ENCODE results near the gene TUBA1A. TPM values are rescaled to one million over a fixed set of nuclear protein-coding genes. Genes with fewer than 3 reads are reported as not detected.

Gene TUBA1A
- total RNA-seq, 1 experiment from 2014 or later, result 24.1 TPM

DNA sequence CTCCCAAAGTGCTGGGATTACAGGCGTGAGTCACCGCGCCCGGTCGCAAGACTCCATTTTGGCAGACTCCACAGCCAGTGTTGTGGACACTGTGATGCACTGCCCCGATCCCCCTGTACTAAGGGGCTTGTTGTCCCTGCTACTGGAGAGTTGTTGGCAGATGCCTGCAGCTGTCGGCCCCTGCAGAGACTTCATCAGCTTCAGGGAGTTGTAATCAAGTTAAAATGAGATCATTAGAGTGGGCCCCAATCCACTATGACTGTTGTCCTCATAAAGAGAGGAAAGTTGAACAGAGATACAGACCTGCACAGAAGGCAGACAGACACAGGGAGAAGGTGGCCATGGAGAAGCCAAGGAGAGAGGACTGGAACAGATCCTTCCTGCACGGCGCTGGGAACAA, 23.7 kb upstream of the TUBA1A start:
- CTCF ChIA-PET, result interaction anchor here (0.9 kb wide), 1 partner anchor 23 kb away, joined by 3 read pairs; no protein-coding TSS in a partner anchor
- intact Hi-C loops (cut with micrococcal nuclease), result no loop called here
- Histone ChIP-seq H3K27ac (ENCODE audit: low read depth, low read length) (no peak overlapping the region), H3K79me2 (ENCODE audit: insufficient read depth, low read length) (no peaks in the 10 kb centered on the region), H3K4me3 (replicated peaks in 1 of 2; ENCODE audit: low read depth in 1 of 2, low read length in 2 of 2) (no peak overlapping the region), H3K9me3 (ENCODE audit: control insufficient read depth in 1 of 2, insufficient read depth in 1 of 2, low read depth in 1 of 2, low read length in 2 of 2) (no peaks in the 10 kb centered on the region), H2AFZ (ENCODE audit: low read depth, low read length, poor library complexity, severe bottlenecking) (no peak overlapping the region), H4K20me1 (ENCODE audit: insufficient read depth) (no peaks in the 10 kb centered on the region), H3K9me2 (ENCODE audit: insufficient read depth) (no peaks in the 10 kb centered on the region), H3K9ac (ENCODE audit: low read length) (no peak overlapping the region), H3K27me3 (ENCODE audit: insufficient read depth, low read length) (no peaks in the 10 kb centered on the region), H3K4me1 (ENCODE audit: control insufficient read depth in 1 of 2, insufficient read depth in 2 of 2, low read length in 2 of 2) (peaks cover 5 to 14% of the 10 kb centered on the region in 2 experiments; a peak in 2 of 4 replicates), H3K4me2 (ENCODE audit: low read length) (no peak overlapping the region), H3K36me3 (ENCODE audit: control insufficient read depth in 1 of 2, insufficient read depth in 2 of 2, low read length in 2 of 2) (no peaks in the 10 kb centered on the region)
- RAD21 ChIA-PET (ENCODE audit: low non-redundant PET in 1 of 2, low total read pairs in 2 of 2, uncharacterized antibody in 2 of 2, unreplicated experiment in 2 of 2), result no interaction called here
- TF ChIP-seq SIN3A (IDR thresholded peaks at IDR 0.05; ENCODE audit: low read depth), result no peak
- TF ChIP-seq ZBTB33 (IDR thresholded peaks at IDR 0.05; ENCODE audit: extremely low read depth, insufficient replicate concordance, low read length), result no peak
- no peak for TF ChIP-seq CBX3 (IDR thresholded peaks at IDR 0.05; ENCODE audit: low read depth)
- no peak for TF ChIP-seq JUND (IDR thresholded peaks at IDR 0.05)
- no peak for TF ChIP-seq RAD21 (IDR thresholded peaks at IDR 0.05; ENCODE audit: low read depth)
- TF ChIP-seq EZH2 (IDR thresholded peaks at IDR 0.05), result no peak
- no peak for TF ChIP-seq TCF7L2 (IDR thresholded peaks at IDR 0.05; ENCODE audit: borderline replicate concordance, extremely low read depth, insufficient read depth, insufficient read length)
- TF ChIP-seq, protein P1, sequence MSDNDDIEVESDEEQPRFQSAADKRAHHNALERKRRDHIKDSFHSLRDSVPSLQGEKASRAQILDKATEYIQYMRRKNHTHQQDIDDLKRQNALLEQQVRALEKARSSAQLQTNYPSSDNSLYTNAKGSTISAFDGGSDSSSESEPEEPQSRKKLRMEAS (IDR thresholded peaks at IDR 0.05), result no peak
- no peak for TF ChIP-seq EZH2phosphoT487 (IDR thresholded peaks at IDR 0.05; ENCODE audit: borderline replicate concordance)
- no peak for TF ChIP-seq SP1 (IDR thresholded peaks at IDR 0.05; ENCODE audit: low read depth)
- TF ChIP-seq, protein P2, sequence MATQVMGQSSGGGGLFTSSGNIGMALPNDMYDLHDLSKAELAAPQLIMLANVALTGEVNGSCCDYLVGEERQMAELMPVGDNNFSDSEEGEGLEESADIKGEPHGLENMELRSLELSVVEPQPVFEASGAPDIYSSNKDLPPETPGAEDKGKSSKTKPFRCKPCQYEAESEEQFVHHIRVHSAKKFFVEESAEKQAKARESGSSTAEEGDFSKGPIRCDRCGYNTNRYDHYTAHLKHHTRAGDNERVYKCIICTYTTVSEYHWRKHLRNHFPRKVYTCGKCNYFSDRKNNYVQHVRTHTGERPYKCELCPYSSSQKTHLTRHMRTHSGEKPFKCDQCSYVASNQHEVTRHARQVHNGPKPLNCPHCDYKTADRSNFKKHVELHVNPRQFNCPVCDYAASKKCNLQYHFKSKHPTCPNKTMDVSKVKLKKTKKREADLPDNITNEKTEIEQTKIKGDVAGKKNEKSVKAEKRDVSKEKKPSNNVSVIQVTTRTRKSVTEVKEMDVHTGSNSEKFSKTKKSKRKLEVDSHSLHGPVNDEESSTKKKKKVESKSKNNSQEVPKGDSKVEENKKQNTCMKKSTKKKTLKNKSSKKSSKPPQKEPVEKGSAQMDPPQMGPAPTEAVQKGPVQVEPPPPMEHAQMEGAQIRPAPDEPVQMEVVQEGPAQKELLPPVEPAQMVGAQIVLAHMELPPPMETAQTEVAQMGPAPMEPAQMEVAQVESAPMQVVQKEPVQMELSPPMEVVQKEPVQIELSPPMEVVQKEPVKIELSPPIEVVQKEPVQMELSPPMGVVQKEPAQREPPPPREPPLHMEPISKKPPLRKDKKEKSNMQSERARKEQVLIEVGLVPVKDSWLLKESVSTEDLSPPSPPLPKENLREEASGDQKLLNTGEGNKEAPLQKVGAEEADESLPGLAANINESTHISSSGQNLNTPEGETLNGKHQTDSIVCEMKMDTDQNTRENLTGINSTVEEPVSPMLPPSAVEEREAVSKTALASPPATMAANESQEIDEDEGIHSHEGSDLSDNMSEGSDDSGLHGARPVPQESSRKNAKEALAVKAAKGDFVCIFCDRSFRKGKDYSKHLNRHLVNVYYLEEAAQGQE (IDR thresholded peaks at IDR 0.05; ENCODE audit: low read depth), result no peak
- TF ChIP-seq EGR1 (IDR thresholded peaks at IDR 0.05; ENCODE audit: low read depth), result no peak
- no peak for TF ChIP-seq CEBPB (IDR thresholded peaks at IDR 0.05; ENCODE audit: low read depth)
- TF ChIP-seq CTCF (IDR thresholded peaks at IDR 0.05 in 2 of 3, conservative IDR thresholded peaks at IDR 0.05 in 1 of 3; ENCODE audit: borderline replicate concordance in 1 of 3, insufficient read depth in 1 of 3, low read depth in 2 of 3, low read length in 2 of 3), result no peak
- no peak for TF ChIP-seq ZFX (IDR thresholded peaks at IDR 0.05)
- TF ChIP-seq FOSL1 (IDR thresholded peaks at IDR 0.05; ENCODE audit: low read depth), result no peak
- no peak for TF ChIP-seq ELF1 (IDR thresholded peaks at IDR 0.05; ENCODE audit: borderline replicate concordance, low read depth)
- TF ChIP-seq POLR2A (IDR thresholded peaks at IDR 0.05; ENCODE audit: borderline replicate concordance, extremely low read depth, insufficient read depth, insufficient read length), result no peak
- no TSS peak for BruUV-seq (replicated peaks)
- DNase-seq (ENCODE audit: low read depth, low spot score) (no peak), ATAC-seq (no peak)
- POLR2A ChIA-PET, result no interaction called here

All from HCT116 (cell line).